CD14-positive monocyte (primary cell): Measurements from ENCODE around the gene CAMTA1. TPM values are rescaled to one million over a fixed set of nuclear protein-coding genes. Genes with fewer than 3 reads are reported as not detected.
A peak's percentile ranks its signal among the peaks of the same experiment; 100 is the strongest.

Experiments
- DNase-seq, 3 donors: peaks; one replicate each; pipeline ENCODE4 v3.0.0-alpha.2; 2011 to 2022
- H2AFZ ChIP-seq: 2 replicates; pipeline ENCODE4 v1.6.0; 2012; ENCODE audit warnings: mild to moderate bottlenecking, low read depth, low read length, inconsistent platforms; ENCODE audit not compliant: insufficient read depth, poor library complexity, severe bottlenecking
- H3K27ac ChIP-seq, 2 donors: 1 replicate in 1 of 2; 2 replicates in 1 of 2; pipeline ENCODE4 v1.5.1; 2012 to 2013; ENCODE audit warnings: low read length in 2 of 2, control low read depth in 1 of 2, inconsistent platforms in 1 of 2, low read depth in 1 of 2, mild to moderate bottlenecking in 1 of 2
- H3K27me3 ChIP-seq, 2 donors: one replicate each; pipeline versions ENCODE4 v1.6.0 to v1.6.1; 2011 to 2013; ENCODE audit warnings: low read length in 2 of 2; ENCODE audit not compliant: control insufficient read depth in 2 of 2, insufficient read depth in 2 of 2
- H3K36me3 ChIP-seq, 2 donors: replicated peaks in 1 of 2; 1 replicate in 1 of 2; 2 replicates in 1 of 2; pipeline versions ENCODE4 v1.5.1 to v1.6.1; 2012 to 2013; ENCODE audit warnings: low read length in 2 of 2, control low read depth in 1 of 2, inconsistent platforms in 1 of 2, mild to moderate bottlenecking in 1 of 2; ENCODE audit not compliant: insufficient read depth in 2 of 2, control insufficient read depth in 1 of 2
- H3K4me1 ChIP-seq, 2 donors: 1 replicate in 1 of 2; 2 replicates in 1 of 2; pipeline versions ENCODE4 v1.5.1 to v1.6.1; 2012 to 2013; ENCODE audit warnings: low read length in 2 of 2, control low read depth in 1 of 2, inconsistent platforms in 1 of 2, mild to moderate bottlenecking in 1 of 2, moderate library complexity in 1 of 2; ENCODE audit not compliant: insufficient read depth in 2 of 2, control insufficient read depth in 1 of 2
- H3K4me2 ChIP-seq: replicated peaks from 2 replicates; pipeline ENCODE3; 2012; ENCODE audit warnings: low read length, moderate library complexity, mild to moderate bottlenecking; ENCODE audit not compliant: poor library complexity, severe bottlenecking; ENCODE audit errors: extremely low read depth
- H3K4me3 ChIP-seq, 3 experiments: fragments of 200-600 bp in 1 of 3; sonication (generic) in 1 of 3; replicated peaks in 1 of 3; 1 replicate in 2 of 3; 2 replicates in 1 of 3; pipeline ENCODE4 v1.5.1; 2011 to 2013; ENCODE audit warnings: low read length in 3 of 3, mild to moderate bottlenecking in 3 of 3, control low read depth in 2 of 3, low read depth in 2 of 3, inconsistent platforms in 1 of 3, moderate library complexity in 1 of 3
- H3K79me2 ChIP-seq: 2 replicates; pipeline ENCODE4 v1.6.0; 2012; ENCODE audit warnings: mild to moderate bottlenecking, control low read depth, inconsistent platforms, low read length, moderate library complexity; ENCODE audit not compliant: insufficient read depth
- H3K9ac ChIP-seq: 2 replicates; pipeline ENCODE4 v1.6.0; 2017; ENCODE audit warnings: low read length, mild to moderate bottlenecking; ENCODE audit not compliant: insufficient read depth, poor library complexity, severe bottlenecking
- H3K9me3 ChIP-seq, 2 donors: replicated peaks in 1 of 2; 1 replicate in 1 of 2; 2 replicates in 1 of 2; pipeline versions ENCODE4 v1.5.1 to v1.6.1; 2012 to 2013; ENCODE audit warnings: low read length in 2 of 2, control low read depth in 1 of 2; ENCODE audit not compliant: control insufficient read depth in 1 of 2, insufficient read depth in 1 of 2
- H4K20me1 ChIP-seq: 2 replicates; pipeline ENCODE4 v1.6.0; 2012; ENCODE audit warnings: mild to moderate bottlenecking, low read length, control low read depth, moderate library complexity; ENCODE audit not compliant: insufficient read depth
- H3K27ac Mint-ChIP-seq, 7 donors: one replicate each; pipeline ENCODE4 v1.8.0; 2020; ENCODE audit warnings: mild to moderate bottlenecking in 7 of 7, mixed read lengths in 7 of 7, moderate library complexity in 6 of 7, inconsistent platforms in 2 of 7
- H3K27me3 Mint-ChIP-seq, 3 donors: one replicate each; pipeline ENCODE4 v1.8.0; 2021 to 2022; ENCODE audit warnings: low read depth in 3 of 3, mild to moderate bottlenecking in 3 of 3, mixed read lengths in 3 of 3, moderate library complexity in 3 of 3, inconsistent platforms in 1 of 3
- H3K36me3 Mint-ChIP-seq, 2 donors: one replicate each; pipeline ENCODE4 v1.8.0; 2020; ENCODE audit warnings: mixed read lengths in 2 of 2, inconsistent platforms in 1 of 2, mild to moderate bottlenecking in 1 of 2
- H3K4me1 Mint-ChIP-seq: one replicate; pipeline ENCODE4 v1.8.0; 2020; ENCODE audit warnings: mild to moderate bottlenecking, mixed read lengths
- H3K4me3 Mint-ChIP-seq, 2 donors: one replicate each; pipeline ENCODE4 v1.8.0; 2020; ENCODE audit warnings: mild to moderate bottlenecking in 2 of 2, mixed read lengths in 2 of 2, moderate library complexity in 1 of 2
- H3K9me3 Mint-ChIP-seq, 7 donors: one replicate each; pipeline ENCODE4 v1.8.0; 2020 to 2022; ENCODE audit warnings: mixed read lengths in 7 of 7, mild to moderate bottlenecking in 6 of 7, moderate library complexity in 6 of 7, inconsistent platforms in 2 of 7
- WGBS: methylation state at CpG from one replicate; pipeline ENCODE4 v1.1.5; 2013; ENCODE audit warnings: missing lambda C conversion rate; ENCODE audit not compliant: insufficient coverage; 5-methylcytosine and 5-hydroxymethylcytosine counted together
- intact Hi-C, 2 donors: fragments of 100-400 bp; cut with micrococcal nuclease; formaldehyde crosslinking; loops; one replicate each; pipeline versions ENCODE4 v1.15.0 to v1.15.1; 2023
- polyA plus RNA-seq, 3 donors: library from polyadenylated mRNA; depleted of rRNA in 1 of 3; unstranded in 2 of 3; stranded (reverse) in 1 of 3; fragments of 300-500 nt in 2 of 3; fragments of >200 nt in 1 of 3; fragmentation: Illumina TruSeq in 2 of 3; gene quantifications; 1 replicate in 2 of 3; 2 replicates in 1 of 3; pipeline ENCODE4 v1.2.3, GENCODE V29; 2012 to 2021
- TF ChIP-seq, protein P1 (sequence below): fragments of 200-600 bp; IDR thresholded peaks from one replicate; pipeline ENCODE4 v1.8.0; 2022; ENCODE audit warnings: antibody characterized with exemption, mild to moderate bottlenecking

CAMTA1 gene
- polyA plus RNA-seq, 3 donors, result 52.0 to 89.6 (median 78.3) TPM

DNA sequence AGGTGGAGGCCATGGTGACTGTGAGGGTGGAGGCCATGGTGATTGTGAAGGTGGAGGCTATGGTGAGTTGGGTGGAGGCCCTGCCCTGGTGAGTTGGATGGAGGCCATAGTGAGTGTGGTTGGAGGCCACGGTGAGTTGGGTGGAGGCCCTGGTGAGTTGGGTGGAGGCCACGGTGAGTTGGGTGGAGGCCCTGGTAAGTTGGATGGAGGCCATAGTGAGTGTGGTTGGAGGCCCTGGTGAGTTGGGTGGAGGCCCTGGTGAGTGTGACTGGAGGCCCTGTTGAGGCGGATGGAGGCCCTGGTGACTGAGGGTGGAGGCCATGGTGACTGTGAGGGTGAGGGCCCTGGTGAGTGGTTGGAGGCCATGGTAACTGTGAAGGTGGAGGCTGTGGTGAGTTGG lies 860.9 kb downstream of the CAMTA1 start:
- TF ChIP-seq, protein P1, sequence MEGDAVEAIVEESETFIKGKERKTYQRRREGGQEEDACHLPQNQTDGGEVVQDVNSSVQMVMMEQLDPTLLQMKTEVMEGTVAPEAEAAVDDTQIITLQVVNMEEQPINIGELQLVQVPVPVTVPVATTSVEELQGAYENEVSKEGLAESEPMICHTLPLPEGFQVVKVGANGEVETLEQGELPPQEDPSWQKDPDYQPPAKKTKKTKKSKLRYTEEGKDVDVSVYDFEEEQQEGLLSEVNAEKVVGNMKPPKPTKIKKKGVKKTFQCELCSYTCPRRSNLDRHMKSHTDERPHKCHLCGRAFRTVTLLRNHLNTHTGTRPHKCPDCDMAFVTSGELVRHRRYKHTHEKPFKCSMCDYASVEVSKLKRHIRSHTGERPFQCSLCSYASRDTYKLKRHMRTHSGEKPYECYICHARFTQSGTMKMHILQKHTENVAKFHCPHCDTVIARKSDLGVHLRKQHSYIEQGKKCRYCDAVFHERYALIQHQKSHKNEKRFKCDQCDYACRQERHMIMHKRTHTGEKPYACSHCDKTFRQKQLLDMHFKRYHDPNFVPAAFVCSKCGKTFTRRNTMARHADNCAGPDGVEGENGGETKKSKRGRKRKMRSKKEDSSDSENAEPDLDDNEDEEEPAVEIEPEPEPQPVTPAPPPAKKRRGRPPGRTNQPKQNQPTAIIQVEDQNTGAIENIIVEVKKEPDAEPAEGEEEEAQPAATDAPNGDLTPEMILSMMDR, result no peak

DNA sequence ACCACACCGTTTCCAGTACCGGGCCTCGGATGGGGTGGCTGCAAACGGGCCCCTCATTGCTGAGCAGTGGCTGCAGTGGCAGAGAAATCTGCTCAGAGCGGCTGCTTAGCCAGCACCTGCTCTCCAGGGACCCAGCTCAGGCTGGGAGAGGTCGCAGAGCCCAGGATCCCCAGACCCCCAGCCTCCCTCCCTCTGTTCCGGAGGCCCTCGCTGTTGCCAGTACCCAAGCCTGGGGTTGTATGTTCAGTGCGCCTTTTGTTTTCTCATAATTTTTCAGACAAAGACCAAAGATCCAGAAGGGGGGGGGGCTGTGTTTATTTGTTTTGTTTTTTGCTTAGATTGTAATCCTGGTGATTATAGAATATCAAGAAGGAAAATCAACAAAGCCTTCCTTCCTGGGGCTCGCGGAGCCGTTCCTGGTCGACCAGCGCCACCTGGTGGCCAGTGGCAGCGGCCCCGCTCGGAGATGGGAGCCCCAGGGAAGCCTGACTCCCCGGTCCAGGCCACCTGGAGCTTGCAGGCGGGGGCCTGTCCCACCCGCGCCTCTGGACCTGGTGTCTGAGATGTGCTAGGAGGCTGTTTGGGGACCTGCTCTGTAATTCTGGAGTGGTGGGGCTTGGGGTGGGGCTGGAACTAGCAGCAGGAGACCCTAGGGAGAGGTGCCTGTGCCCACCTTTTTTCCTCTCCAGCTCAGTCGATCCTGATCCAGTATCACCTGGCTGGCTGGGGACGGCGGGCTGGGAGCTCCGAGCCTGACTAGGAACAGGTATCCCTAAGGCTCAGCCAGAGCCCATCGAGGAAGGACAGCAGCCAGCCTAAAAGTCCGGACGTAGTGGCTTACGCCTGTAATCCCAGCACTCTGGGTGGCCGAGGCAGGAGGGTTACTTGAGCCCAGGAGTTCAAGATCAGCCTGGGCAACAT lies 862.0 kb downstream of the CAMTA1 start:
- intact Hi-C loops, result loop anchor here in 1 of 2 donors (10.0 kb wide), 1 partner anchor 602 kb away; no protein-coding TSS in a partner anchor
- peak; percentile 19 to 48 (median 40) for DNase-seq
- Histone ChIP-seq H2AFZ (peak overlapping the region; percentile 21), H3K4me3 (no peak overlapping the region), H3K79me2 (no peaks in the 10 kb centered on the region), H3K27ac (no peak overlapping the region), H3K27me3 (no peaks in the 10 kb centered on the region), H3K4me2 (no peak overlapping the region), H4K20me1 (no peaks in the 10 kb centered on the region), H3K4me1 (peaks cover 9 to 11% of the 10 kb centered on the region in 2 donors), H3K9me3 (no peaks in the 10 kb centered on the region), H3K9ac (no peak overlapping the region), H3K36me3 (no peaks in the 10 kb centered on the region)
- H3K27me3 Mint-ChIP-seq, result peaks cover 4 to 12% (median 9%) of the 10 kb centered on the region in 3 donors
- peak overlapping the region in 1 of 7 donors; percentile 28 for H3K27ac Mint-ChIP-seq
- TF ChIP-seq, protein P1, result peak; percentile 95
- no peaks in the 10 kb centered on the region for H3K36me3 Mint-ChIP-seq
- H3K4me1 Mint-ChIP-seq, result peaks cover 15% of the 10 kb centered on the region
- WGBS, result 50% methylated on average over 27 of the region's 30 CpGs
- no peak overlapping the region for H3K4me3 Mint-ChIP-seq
- H3K9me3 Mint-ChIP-seq, result peaks cover 0 to 3% (median 0%) of the 10 kb centered on the region in 7 donors

More for the DNA sequence above, 860.9 kb downstream of the CAMTA1 start:
- Mint-ChIP-seq H3K4me3 (no peak overlapping the region), H3K4me1 (peaks cover 15% of the 10 kb centered on the region), H3K36me3 (no peaks in the 10 kb centered on the region), H3K27me3 (peaks cover 3 to 10% (median 9%) of the 10 kb centered on the region in 3 donors), H3K9me3 (peaks cover 0 to 3% (median 0%) of the 10 kb centered on the region in 7 donors), H3K27ac (no peak overlapping the region)
- H3K27ac ChIP-seq, result no peak overlapping the region
- 98% methylated on average over 3 of the region's 3 CpGs for WGBS
- H3K79me2 ChIP-seq, result no peaks in the 10 kb centered on the region
- no peaks in the 10 kb centered on the region for H4K20me1 ChIP-seq
- no peaks in the 10 kb centered on the region for H3K9me3 ChIP-seq
- H3K27me3 ChIP-seq, result no peaks in the 10 kb centered on the region
- H3K4me1 ChIP-seq, result peaks cover 9 to 11% of the 10 kb centered on the region in 2 donors
- no peak overlapping the region for H2AFZ ChIP-seq
- no peaks in the 10 kb centered on the region for H3K36me3 ChIP-seq
- H3K4me3 ChIP-seq, result no peak overlapping the region
- H3K4me2 ChIP-seq, result no peak overlapping the region
- intact Hi-C loops, result loop anchor here in 1 of 2 donors (10.0 kb wide), 1 partner anchor 601 kb away; no protein-coding TSS in a partner anchor
- H3K9ac ChIP-seq, result no peak overlapping the region
- no peak for DNase-seq
